GM21576 (cell line): ENCODE data around the gene DMD.
"Not testable (repeated sequence)": the region's sequence is repeated elsewhere in the genome, so short reads cannot be mapped to it uniquely, and the experiment has no call there.

Experiments
- ATAC-seq: cut with Tn5 transposase; IDR thresholded peaks from one replicate; pipeline ENCODE4 v1.9.1; 2021; ENCODE audit warnings: mild to moderate bottlenecking, moderate library complexity; ENCODE audit not compliant: unreplicated experiment

DMD gene

DNA sequence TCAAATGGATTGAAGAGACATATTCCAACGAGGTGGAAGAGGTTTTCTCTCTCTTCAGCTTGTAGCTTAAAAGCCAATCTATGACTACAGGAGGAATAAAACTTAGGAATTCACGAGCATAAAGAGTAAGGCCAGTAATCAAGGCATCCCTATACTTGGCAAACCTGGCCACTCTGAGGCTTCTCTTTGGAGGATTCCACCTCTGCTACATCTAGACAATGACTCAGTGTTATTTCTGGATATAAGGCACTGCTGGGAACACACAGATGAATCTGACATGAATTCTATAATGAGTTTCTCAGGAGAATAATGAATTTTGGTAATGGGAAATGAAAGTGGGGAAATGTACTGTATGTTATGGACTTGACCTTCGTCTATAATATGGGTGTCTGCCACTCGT lies 1123.7 kb downstream of the DMD start:
- ATAC-seq: no peak

DNA sequence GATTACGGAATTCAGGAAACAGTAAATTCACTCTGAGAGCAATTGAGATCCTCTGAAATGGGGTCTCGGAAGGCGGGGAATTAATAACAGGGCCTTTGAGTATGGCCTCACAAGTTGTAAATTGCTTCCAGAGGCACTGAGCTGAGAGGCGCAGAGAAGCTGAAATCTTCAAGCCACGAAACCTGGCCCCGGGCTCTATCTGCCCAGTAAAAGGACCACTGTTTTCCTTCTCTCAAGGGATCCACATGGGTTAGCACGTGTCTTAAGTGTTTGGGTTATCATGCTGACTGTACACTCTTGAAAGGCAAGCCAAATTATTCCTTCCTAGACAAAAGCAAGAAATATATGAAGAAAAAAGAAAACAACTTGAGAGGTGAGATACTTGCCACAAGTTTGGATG lies 1126.6 kb downstream of the DMD start:
- ATAC-seq: no peak

DNA sequence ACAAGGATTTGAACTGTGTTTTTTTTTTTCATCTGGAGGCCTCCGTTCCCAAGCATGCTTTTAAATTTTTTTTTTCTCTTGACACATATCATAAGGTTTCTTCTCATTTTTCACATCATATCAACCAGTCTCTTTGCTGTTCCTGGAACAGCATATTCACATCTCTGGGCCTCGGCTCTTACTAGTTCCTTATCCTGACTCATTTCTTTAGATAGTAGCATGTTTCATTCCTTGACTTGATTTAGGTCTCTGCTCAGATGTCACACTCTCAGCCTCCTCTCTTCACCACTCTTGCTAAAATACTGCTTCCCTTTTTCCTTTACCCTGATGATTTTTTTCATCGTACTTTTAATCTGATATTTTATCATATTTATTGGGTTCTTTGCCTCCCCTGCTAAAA lies 1163.1 kb downstream of the DMD start:
- no peak for ATAC-seq

DNA sequence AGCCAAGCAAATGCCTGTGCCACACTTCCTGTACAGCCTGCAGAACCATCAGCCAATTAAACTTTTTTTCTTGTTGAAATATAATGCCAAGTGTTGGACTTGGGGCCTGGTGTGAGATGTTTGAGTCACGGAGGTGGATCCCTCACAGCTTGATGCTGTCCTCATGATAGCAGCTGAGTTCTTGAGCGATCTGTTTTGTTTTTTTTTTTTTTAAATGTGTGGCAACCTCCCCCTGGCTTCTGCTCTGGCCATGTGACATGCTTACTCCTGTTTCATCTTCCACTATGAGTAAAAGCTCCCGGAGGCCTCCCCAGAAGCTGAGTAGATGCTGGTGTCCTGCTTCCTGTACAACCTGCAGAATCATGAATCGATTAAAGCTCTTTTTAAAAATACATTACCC lies 1166.2 kb downstream of the DMD start:
- no peak for ATAC-seq

DNA sequence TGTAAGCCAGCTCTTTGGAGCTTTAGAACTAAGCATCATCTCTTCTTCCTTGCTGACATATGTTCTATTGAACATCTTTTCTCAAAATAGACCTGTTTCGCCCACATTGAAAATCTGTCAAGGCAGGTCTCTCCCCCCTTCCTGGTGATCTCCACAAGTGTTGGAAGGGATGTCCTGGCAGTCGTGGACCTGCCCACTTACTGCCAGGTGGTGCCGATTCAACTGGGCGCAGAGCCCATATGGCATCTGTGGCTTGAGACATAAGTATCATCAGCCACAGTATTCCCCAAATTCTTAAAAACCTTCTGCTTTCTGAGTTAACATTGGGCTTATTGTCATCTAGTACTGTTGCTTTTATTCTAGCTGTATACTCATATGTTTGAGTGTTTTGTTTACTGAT lies 1170.2 kb downstream of the DMD start:
- ATAC-seq: no peak

DNA sequence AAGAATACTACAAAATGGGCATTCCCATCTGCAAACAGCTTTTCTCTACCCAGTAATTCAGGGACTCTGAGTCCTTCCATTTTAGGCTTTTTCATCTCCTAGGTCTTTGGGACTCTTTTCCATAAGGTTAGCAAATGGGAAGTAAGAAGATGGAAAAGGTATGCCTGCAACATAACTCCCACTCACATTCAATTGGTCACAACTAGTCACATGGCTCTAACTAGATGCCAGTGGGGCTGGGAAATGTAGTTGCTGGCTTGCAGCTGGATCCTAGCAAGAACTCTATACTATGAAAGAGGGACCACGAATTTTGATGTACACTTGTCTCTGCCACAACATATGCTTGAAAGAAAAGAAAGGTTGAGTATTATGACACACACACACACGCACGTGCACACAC lies 1184.6 kb downstream of the DMD start:
- ATAC-seq: no peak

DNA sequence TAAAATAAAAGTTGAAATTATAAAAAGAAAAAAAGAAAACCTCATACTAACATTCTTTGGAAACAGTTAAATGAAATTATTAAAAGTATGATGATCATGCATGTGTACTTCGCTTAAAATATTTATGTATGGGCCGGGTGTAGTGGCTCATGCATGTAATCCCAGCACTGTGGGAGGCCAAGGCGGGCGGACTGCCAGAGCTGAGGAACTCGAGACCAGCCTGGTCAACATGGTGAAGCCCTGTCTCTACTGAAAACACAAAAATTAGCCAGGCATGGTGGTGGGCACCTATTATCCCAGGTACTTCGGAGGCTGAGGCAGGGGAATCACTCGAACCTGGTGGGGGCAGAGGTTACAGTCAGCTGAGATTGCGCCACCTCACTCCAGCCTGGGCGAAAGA lies 1187.3 kb downstream of the DMD start:
- ATAC-seq: no peak

DNA sequence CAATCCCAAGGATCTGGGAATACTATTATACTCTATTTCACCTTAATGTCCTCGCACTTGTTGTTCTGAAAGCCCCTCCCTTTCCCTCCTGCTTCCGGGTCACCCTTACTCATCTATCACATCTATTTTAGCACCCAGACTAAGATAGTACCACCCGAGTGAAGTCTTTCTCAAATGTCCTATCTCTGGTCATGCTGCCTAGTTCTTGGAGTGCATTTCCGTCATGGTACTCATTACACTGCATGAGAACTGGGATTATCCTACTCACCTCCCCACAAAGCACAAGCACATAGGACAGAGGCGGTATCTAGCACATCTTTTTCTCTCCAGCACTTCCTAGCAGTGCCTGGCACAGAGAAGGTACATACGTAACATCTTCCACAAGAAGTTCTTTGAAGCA lies 1195.2 kb downstream of the DMD start:
- no peak for ATAC-seq

DNA sequence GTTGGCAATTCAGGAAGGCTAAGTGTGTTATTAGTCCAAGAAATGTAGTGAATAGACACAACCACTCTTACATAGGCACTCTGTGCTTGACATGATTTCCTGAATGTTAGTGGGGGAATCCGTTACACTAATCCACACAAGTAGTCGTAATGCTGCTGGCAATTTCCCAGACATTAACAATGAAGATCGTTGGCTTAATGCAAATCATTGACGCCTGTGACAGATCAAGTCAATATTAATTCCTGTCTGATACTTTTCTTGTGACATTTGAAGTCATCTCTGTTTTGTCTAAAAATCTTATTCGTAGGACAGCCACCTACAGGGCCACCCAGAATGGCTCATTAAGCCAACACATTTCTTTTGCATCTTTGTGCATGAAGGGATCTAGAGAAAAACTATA lies 1200.4 kb downstream of the DMD start:
- no peak for ATAC-seq

DNA sequence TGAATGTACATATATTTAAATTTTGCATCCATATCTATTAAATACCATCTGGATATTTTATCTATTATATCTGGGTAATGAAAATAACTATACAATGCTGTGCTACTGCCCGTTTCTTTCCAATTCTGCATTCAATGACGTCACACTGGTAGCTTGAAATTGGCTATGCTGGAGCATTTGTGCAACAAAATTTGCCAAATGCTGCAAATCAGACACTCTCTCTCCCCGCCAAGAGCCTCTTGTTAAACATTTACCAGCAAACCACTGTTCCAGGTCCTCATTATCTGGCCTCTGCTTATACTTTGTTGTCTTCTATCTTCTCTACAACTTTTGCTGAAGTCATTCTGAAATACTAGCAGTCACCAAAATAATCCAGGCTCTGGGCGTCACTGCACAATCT lies 1201.1 kb downstream of the DMD start:
- ATAC-seq: no peak

DNA sequence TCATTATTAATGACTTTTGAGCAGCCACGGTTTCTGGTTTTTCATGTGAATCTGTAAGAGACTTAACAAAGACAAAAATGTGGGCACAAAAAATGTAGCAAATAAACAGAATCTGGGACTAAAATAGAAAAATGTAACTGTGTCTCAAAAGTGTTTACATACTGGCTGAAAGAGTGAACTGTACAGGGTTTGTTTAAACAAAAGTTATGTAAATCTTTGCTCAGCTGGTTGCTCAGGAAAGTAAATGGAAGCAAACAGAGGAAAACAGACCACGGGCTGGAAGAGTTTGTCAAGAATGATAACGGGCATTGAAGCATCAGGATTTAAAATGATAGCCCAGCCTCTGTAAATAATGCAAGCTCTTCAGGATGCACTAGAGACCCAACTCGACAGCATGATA lies 1217.7 kb downstream of the DMD start:
- ATAC-seq: no peak

DNA sequence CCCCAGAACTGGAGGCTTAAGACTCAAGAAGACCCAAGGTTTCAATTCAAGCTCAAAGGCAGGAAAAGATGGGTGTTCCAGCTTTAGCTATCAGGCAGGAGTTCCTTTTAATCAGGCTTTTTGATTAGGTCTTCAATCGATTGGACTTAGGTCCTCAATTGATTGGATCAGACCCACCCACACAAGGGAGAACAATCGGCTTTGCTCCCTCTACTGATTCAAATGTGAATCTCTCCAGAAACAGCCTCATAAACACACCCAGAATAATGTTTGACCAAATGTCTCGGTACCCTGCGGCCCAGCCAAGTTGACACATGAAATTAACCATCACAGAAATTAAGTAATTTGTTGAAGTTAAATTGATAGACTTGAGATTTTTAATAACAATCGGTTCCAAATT lies 1222.4 kb downstream of the DMD start:
- no peak for ATAC-seq

DNA sequence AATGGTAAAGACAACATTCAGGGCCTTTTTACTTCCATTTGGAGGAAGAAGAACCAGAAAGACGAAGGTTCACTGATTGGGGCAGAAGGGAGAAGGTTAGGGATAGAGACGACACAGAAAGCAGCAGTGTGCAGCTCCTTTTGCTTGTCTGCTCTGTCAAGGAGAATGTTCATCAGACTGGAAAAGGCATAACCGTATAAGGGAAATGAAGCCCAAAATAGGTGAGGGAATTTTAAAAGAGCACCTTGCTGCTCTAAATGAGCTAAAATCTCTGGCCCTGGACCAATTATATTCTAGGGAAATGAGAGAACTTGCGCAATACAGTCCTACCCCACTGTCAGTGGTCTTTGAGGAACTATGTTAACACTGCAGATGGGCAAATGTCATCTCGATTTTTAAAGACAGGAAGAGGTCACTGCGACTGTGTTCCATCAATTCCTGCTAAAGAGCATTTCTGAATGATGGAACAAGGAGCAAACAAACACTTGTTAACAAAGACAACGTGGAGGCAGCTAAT lies 1229.7 kb downstream of the DMD start:
- ATAC-seq: no peak

DNA sequence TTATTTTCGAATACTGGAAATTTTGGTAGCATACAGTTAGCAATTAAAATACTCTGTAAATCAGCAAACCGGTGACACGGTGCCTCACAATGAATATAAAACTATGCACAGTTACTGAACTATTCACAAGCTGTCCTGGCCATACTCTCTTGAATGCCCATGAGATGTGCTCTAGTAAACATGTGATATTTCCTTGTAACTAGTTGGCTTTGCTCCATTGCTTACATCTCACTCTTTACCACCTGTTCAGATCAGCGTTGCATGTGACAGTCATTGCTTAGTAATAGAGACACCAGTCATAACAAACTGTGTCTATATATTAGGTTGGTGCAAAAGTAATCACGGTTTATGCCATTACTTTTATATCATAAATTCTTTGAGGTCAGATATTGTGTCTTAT lies 1241.6 kb downstream of the DMD start:
- no peak for ATAC-seq

DNA sequence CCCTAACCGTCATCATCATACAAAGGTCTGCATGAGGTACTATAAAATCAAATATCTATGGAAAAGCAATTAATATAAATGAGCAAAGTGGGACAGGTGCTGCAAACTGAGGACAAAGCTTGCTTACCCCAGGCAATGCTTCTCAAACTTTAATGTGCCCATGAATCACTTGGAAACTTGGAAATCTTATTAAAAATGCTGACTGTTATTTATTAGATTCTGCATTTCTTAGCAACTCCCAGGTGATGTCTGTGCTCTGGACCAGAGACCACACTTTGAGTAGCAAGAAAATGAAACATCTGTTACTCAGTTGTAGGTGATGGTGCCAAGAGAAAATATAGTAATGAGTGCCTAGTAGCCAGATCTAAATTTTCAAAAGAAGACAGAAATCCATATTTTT lies 1249.1 kb downstream of the DMD start:
- no peak for ATAC-seq

DNA sequence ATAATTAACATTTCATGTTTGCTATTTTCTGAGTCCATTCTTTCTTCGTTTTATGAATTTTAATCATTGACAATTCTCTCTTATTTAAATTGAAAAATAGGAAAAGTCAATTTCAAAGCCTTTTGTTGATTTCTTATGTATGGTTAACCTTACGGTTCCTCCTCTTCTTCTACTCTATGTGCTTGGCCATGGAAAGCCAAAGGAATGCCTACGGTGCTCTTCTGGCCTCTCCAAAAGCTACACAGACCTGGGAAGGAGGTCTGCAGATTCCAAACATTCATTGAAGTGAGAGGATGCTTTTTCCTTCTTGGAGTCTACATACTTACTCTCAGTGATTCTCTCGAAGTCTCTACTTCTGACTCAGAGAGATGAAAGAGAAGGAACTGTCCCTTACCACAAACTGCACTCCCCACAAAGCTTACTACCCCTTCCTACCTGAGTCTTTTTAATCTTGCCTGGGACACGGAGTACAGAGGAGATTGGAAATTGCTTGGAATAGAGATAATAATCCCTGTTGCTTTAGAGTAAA lies 1276.4 kb downstream of the DMD start:
- no peak for ATAC-seq

DNA sequence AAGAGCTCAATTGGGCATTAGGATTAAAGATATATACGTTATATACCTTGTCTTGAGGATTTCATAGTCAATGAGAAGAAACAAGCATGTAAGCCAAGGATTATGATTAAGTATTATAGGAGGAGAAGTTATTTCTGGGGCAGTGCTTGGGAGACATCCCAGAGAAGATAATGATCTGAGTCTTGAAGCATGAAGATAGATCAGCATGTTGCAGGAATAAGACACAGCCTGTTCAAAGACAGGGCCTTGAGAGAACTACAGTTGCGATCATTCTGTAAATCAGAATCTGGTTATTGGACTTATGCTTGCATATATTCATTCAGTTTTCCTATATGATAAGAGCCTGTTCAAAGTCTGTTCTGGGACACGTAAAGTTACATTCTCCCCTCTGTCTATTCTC lies 1277.3 kb downstream of the DMD start:
- ATAC-seq: no peak

DNA sequence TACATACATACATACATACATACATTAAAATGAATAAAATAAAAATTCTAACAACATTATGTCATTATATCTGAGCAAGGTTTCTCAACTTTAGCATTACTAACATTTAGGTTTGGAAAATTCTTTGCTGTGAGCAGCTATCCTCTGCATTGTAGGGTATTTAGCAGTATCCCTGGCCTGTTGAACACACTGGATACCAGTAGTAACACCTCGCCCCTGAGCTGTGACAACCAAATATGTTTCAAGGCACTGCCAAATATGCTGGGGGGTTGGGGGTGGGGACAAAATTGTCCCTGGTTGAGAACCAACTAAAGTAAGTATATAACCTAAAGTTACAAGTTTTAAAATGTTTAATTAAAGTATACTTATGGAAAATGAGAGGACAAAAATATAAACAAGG lies 1278.6 kb downstream of the DMD start:
- ATAC-seq: no peak

DNA sequence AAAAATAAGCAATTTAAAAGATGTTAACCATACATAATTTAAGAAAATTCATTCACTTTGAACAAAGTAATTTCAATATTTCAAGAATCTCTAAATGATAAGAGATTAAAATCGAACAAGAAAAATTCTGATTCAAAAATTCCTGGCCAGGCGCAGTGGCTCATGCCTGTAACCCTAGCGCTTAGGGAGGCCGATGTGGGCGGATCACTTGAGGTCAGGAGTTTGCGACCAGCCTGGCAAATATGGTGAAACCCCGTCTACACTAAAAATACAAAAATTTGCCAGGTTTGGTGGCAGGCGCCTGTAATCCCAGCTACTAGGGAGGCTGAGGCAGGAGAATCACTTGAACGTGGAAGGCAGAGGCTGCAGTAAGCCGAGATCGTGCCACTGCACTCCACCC lies 1279.0 kb downstream of the DMD start:
- not testable (repeated sequence) for ATAC-seq

DNA sequence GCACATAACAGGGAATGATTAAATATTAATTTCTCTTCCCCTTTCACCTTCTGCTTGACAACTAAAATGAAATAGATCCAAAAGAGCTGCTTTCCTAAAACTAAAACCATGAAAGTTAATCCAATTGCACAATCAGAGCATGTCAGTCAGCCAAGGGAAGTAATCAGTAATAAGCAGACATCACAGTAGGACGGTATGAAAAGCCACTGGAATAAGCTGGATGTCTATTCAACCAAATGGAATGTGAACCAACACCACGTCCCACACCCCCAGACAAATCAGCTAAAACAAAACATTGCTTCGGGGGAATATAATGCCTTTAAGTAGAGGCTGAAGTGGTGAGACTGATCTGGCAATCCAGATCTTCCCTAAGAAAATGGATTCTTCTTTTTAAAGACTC lies 1280.1 kb downstream of the DMD start:
- ATAC-seq: no peak

DNA sequence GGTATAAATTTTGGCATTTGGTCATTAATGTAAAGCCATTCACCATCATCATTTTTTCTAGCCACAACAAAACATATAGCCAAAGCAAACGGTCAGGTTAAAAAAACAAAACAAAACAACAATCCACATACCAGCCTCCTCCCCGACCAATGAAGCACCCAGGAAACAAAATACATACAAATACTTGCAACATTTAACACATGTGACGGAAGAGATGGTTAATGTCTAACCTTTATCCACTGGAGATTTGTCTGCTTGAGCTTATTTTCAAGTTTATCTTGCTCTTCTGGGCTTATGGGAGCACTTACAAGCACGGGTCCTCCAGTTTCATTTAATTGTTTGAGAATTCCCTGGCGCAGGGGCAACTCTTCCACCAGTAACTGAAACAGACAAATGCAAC lies 1282.0 kb downstream of the DMD start:
- no peak for ATAC-seq

DNA sequence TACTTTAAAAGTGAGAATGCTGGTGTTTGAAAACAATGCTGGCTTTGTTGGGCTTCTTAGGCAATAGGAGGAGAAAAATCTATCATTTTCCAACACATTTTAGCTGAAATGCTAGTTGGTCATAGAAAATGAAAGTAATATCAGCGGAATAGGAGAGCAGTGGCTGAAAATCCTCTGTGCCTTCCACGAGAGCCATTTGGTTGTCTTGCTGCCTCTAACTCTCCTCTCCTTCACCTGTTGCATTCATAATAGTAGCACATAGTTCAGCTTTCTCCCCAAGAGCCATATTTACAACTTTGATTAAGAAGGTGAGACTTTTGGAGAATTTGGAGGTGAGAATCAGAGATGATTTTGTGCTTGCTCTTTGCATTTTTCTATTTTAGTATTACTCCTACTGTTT lies 1290.1 kb downstream of the DMD start:
- no peak for ATAC-seq

DNA sequence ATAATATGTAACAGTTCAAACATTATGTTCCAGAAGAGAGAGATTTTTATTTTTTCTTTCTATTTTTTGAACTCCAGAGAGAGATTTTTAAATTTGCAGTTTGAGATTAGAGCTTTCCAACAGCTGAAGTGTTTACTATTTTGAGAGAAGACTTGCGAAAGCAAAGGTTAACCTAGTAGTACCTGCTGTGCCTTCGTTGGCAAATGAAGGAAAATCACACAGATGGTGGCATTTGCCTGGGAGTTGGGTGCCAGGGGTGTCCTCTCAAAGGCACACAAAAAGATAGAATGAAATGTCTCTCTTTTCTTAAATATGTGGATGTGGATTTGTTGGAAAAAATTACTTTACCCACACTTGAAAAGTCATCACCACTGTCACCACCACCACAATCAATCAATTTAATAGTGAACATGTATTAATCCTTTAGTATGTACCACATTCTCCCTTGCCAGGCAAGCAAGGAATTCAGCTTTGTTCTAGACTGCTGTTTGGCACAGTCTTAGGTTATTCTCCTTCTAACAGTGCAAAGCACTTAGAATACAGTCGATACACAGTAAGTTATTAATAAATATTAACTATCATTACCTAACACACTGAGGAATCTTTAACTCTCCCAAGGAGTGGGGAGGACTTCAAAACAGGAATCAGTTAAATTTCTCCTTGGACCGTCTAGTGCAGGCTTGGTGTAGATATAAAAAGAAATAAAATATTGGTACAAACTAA lies 1301.3 kb downstream of the DMD start:
- no peak for ATAC-seq
